SU-DHL-6 (cell line): Measurements from ENCODE around the gene CLEC4F.
"Not testable (repeated sequence)": the region's sequence is repeated elsewhere in the genome, so short reads cannot be mapped to it uniquely, and the experiment has no call there.

ENCODE experiments used
- CTCF ChIP-seq: fragments of 200-600 bp; sonication (generic); IDR thresholded peaks from one replicate; pipeline ENCODE4 v1.5.1; 2017; ENCODE audit warnings: antibody characterized with exemption, mild to moderate bottlenecking, low read length, moderate library complexity; ENCODE audit not compliant: insufficient read depth, poor library complexity, severe bottlenecking
- EZH2phosphoT487 ChIP-seq: fragments of 200-600 bp; sonication (generic), shearing (Covaris generic); conservative IDR thresholded peaks from 2 replicates; pipeline ENCODE4 v1.6.1; 2018; ENCODE audit warnings: mild to moderate bottlenecking, antibody characterized with exemption, low read length, moderate library complexity, mixed read lengths

DNA sequence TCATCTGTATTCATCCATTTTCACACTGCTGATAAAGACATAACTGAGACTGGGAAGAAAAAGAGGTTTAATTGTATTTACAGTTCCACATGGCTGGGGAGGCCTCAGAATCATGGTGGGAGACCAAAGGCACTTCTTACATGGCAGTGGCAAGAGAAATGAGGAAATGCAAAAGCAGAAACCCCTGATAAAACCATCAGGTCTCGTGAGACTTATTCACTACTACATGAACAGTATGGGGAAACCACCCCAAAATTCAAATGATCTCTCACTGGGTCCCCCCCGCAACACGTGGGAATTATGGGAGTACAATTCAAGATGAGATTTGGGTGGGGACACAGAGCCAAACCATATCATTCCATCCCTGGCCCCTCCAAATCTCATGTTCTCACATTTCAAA lies 22.4 kb downstream of the CLEC4F start:
- TF ChIP-seq CTCF, EZH2phosphoT487: not testable (repeated sequence)
